Loucy (cell line): ENCODE data around the gene SEMA5A.

Experiments
- CTCF ChIP-seq: fragments of 200-600 bp; sonication (generic); conservative IDR thresholded peaks from 2 replicates; pipeline ENCODE4 v1.5.1; 2014; ENCODE audit warnings: mild to moderate bottlenecking, antibody characterized with exemption, low read length
- EZH2phosphoT487 ChIP-seq: fragments of 200-600 bp; IDR thresholded peaks from 2 replicates; pipeline ENCODE4 v1.6.1; 2018; ENCODE audit warnings: antibody characterized with exemption, mild to moderate bottlenecking, moderate library complexity, borderline replicate concordance

GRCh38 chr5:9415091-9415490 is 130.8 kb downstream of the SEMA5A start:
- no peak for TF ChIP-seq CTCF
- no peak for TF ChIP-seq EZH2phosphoT487
